ENCODE data around the gene AMIGO3.

AMIGO3 gene

GRCh38 chr3:49714728-49715550 is 4.5 kb downstream of the AMIGO3 start:
- H3K4me3 ChIP-seq (ENCODE audit: low read depth in 1 of 2, low read length in 2 of 2), result no peak overlapping the region
- TF ChIP-seq CTCF (IDR thresholded peaks at IDR 0.05; ENCODE audit: borderline replicate concordance, extremely low read depth, low read length, poor library complexity, severe bottlenecking), result no peak
- H3K4me2 ChIP-seq (ENCODE audit: insufficient read depth, low read length), result no peak overlapping the region
- no peaks in the 10 kb centered on the region for H3K9me3 ChIP-seq (ENCODE audit: insufficient read depth, low read length, severe bottlenecking)
- peaks cover 27% of the 10 kb centered on the region for H3K4me1 ChIP-seq (ENCODE audit: insufficient read depth, low read length)
- peaks cover 7% of the 10 kb centered on the region for H4K20me1 ChIP-seq (ENCODE audit: insufficient read depth, low read length)
- no peak for DNase-seq
- no peak overlapping the region for H2AFZ ChIP-seq (ENCODE audit: low read depth, low read length)
- H3K79me2 ChIP-seq (ENCODE audit: insufficient read depth, low read length), result no peaks in the 10 kb centered on the region
- peaks cover 29% of the 10 kb centered on the region for H3K36me3 ChIP-seq (ENCODE audit: insufficient read depth, low read length)
- no peak overlapping the region for H3K27ac ChIP-seq (ENCODE audit: low read length)
- no peak for ATAC-seq (ENCODE audit: insufficient read depth, low read depth)
- H3K9ac ChIP-seq (ENCODE audit: low read depth, low read length), result no peak overlapping the region
- no peaks in the 10 kb centered on the region for H3K27me3 ChIP-seq (ENCODE audit: insufficient read depth, low read length, poor library complexity)

DNA sequence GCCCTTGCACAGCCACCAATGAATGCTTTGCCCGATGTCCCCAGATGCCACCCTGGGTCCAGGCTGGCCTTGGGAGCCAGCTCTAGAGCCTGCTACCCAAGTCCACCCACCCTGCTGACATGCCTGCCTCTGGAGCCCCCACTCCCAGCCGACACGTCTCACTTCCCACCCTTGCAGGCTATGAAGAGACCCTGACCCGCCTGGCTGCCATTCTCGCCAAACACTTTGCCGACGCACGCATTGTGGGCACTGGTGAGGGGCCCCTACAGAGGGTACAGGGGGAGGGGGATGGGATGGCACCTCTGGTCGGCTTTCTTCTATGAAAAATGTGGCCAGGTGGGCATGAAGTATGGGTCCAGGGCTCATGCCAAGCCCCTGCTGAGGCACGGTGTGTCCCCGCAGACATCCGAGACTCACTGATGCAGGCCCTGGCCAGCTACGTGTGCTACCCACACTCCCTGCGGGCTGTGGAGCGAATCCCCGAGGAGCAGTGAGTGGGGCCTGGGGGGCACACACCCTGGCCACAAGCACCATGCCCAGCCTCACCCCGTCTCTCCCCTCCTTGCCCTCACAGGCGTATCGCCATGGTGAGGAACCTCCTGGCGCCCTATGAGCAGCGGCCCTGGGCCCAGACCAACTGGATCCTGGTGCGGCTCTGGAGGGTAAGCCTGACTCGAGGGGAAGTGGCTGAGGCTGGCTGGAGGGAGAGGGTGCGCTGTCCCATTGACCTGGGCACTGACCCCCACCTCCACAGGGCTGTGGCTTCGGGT is 6.0 kb downstream of the AMIGO3 start:
- no peak overlapping the region for H3K4me2 ChIP-seq (ENCODE audit: insufficient read depth, low read length)
- no peaks in the 10 kb centered on the region for H3K79me2 ChIP-seq (ENCODE audit: insufficient read depth, low read length)
- no peak overlapping the region for H2AFZ ChIP-seq (ENCODE audit: low read depth, low read length)
- DNase-seq, result no peak
- H3K9me3 ChIP-seq (ENCODE audit: insufficient read depth, low read length, severe bottlenecking), result no peaks in the 10 kb centered on the region
- H3K27me3 ChIP-seq (ENCODE audit: insufficient read depth, low read length, poor library complexity), result no peaks in the 10 kb centered on the region
- H4K20me1 ChIP-seq (ENCODE audit: insufficient read depth, low read length), result peaks cover 3% of the 10 kb centered on the region
- TF ChIP-seq EZH2 (IDR thresholded peaks at IDR 0.05; ENCODE audit: borderline replicate concordance, low read depth, low read length, severe bottlenecking) (no peak), CTCF (IDR thresholded peaks at IDR 0.05; ENCODE audit: borderline replicate concordance, extremely low read depth, low read length, poor library complexity, severe bottlenecking) (no peak)
- H3K36me3 ChIP-seq (ENCODE audit: insufficient read depth, low read length), result peaks cover 25% of the 10 kb centered on the region
- H3K9ac ChIP-seq (ENCODE audit: low read depth, low read length), result no peak overlapping the region
- H3K4me3 ChIP-seq (ENCODE audit: low read depth in 1 of 2, low read length in 2 of 2), result no peak overlapping the region
- peaks cover 13% of the 10 kb centered on the region for H3K4me1 ChIP-seq (ENCODE audit: insufficient read depth, low read length)
- H3K27ac ChIP-seq (ENCODE audit: low read length), result peak overlapping the region; percentile 59; the same call in 1 of the 2 replicates
- no peak for ATAC-seq (ENCODE audit: insufficient read depth, low read depth)

GRCh38 chr3:49712631-49713317 is 6.7 kb downstream of the AMIGO3 start:
- Histone ChIP-seq H3K9me3 (ENCODE audit: insufficient read depth, low read length, severe bottlenecking) (no peaks in the 10 kb centered on the region), H3K27me3 (ENCODE audit: insufficient read depth, low read length, poor library complexity) (no peaks in the 10 kb centered on the region), H3K79me2 (ENCODE audit: insufficient read depth, low read length) (no peaks in the 10 kb centered on the region), H4K20me1 (ENCODE audit: insufficient read depth, low read length) (no peaks in the 10 kb centered on the region; the same call in 1 of the 2 replicates), H3K4me2 (ENCODE audit: insufficient read depth, low read length) (no peak overlapping the region), H2AFZ (ENCODE audit: low read depth, low read length) (no peak overlapping the region), H3K4me1 (ENCODE audit: insufficient read depth, low read length) (peaks cover 12% of the 10 kb centered on the region), H3K27ac (ENCODE audit: low read length) (peak overlapping the region; percentile 59), H3K4me3 (ENCODE audit: low read depth in 1 of 2, low read length in 2 of 2) (no peak overlapping the region), H3K36me3 (ENCODE audit: insufficient read depth, low read length) (peaks cover 18% of the 10 kb centered on the region; the same call in 1 of the 2 replicates), H3K9ac (ENCODE audit: low read depth, low read length) (no peak overlapping the region)
- no peak for TF ChIP-seq EZH2 (IDR thresholded peaks at IDR 0.05; ENCODE audit: borderline replicate concordance, low read depth, low read length, severe bottlenecking)
- TF ChIP-seq CTCF (IDR thresholded peaks at IDR 0.05; ENCODE audit: borderline replicate concordance, extremely low read depth, low read length, poor library complexity, severe bottlenecking), result no peak
- DNase-seq, result peak; percentile 69
- peak; percentile 74 for ATAC-seq (ENCODE audit: insufficient read depth, low read depth)
